Measurements from ENCODE around the gene CEP68.

CEP68 gene

DNA sequence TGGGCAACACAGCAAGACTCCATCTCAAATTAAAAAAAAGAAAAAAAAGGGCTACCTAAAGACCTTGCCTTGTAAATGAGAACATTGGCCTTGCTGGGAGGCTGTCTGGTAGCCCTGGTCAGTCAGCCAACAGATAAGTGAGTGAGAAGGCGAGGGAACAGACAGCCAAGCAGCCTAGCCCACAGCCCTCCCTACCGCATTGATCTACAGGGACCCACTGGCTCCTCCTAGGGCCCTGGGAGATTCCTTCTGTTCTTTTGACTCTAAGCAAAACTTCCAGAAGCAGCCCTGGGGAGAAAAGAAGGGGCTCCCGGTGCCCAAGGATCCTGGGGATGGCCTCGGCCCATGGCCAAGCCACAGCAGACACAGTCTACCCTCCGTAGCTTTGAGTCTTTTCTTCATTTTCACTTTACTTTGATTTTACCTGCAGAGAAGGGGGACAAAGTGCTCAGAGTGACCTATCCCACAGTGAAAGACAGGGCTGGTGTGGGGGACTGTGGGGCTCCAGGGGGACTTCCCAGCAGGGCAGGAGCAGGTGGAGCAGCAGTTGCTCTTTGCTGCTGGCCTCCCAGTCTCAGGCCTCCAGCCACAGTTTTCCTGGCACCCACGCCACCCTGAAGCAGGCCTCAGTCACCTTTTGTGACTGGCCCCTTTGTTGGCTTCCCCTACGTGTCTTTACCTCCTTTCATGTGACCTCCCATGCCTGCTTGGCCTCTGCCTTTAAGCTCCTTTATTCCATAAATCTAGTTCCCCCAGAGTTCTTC is 5.1 kb downstream of the CEP68 start:
- DNase-seq: no peak

DNA sequence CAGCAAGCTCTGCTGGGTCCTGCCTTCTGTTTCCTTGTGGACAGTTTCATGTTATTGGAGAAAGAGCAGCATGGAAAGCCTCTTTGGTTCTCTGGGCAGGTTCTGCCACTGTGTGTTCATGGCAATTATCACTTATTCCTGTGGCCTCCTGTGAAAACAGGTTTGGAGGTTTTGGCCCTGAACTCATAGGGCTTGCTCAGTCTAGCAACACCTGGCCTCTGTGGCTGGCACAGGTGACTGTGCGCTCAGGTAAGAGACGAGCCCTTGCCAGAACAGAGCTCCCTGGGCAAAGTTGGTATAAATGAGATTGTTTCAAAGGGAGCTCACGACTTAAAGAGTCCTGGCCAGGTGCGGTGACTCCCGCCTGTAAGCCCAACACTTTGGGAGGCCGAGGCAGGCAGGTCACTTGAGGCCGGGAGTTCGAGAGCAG is 5.7 kb downstream of the CEP68 start:
- DNase-seq: no peak

DNA sequence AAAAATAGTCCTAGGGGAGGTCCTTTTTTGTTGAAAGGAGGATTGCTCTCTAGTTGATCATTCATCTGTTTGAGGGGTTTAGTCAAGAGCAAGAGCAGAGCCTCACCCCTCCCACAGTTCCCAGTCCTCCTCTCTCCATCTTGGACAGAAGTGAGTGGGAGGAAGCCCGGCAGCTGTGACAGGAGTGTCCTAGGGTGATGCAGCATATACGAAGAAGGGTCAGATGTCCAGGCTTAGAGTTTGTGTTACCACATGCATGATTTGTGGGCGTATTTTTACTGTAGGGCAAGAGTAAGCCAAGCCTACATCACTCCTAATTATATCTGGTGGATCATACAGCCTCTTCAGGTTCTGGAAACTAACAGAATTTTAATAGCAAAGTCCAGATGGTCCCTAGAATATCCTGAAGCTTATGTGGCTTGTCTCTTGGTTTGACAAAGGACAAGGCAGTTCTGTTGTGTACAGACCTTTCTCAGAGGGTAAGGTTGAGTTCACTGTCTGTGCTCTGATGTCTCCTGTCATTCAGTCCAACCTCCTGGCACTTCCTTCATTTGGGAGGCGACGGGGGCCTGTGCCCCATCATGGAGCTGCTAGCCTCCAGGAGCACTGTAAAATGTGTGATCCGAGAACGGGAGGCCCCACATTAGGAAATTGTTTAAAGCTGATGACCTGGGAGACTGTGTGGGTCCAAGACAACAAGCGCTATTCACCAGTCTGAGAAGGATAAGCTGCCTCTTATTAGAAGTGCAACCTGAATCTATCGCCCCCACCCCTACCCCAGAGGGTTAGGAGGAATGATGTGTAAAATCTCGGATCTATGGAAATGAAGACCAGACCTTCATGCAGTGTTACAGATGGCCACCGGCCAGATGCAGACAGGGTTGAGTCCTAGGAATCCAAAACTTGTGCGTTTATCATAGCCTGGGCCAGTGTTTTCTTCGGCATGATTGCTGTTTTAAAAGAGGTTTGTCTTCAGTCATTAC is 6.9 kb downstream of the CEP68 start:
- DNase-seq: no peak

DNA sequence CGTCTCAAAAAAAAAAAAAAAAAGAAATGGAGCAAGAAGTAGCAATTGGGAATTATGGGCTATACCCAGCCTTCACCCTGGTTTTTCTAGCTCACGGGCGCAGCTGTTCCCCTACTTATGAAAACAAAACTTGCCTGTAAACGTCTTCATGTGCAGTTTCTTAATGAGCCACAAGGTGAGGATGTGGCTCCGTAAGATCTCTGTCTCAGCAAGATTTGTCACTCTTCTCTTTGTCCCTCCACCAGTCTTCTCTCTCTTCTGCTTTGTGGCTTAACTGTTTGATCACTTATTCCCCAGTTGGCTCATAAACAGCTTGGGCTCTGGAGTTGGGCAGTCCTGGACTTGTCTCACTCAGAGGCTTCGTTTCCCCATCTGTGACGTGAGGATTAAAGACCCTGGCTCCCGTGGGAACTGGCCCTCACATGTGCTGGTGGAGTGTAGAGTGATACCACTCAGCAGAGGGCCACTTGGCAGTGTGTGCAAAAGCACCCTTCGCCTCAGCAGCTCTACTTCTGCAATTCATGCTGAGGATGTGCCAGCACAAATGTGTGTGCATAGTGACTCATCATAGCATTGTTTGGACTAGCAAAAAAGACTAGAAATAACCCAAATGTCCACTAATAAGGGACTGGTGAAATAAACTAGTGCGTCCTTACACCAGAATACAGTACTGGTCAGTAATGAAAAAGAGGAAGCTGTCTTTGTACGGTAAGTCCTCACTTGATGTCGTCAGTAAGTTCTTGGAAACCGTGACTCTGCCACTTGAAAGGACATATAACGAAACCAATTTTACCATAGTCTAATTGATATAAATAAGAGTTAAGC is 8.7 kb downstream of the CEP68 start:
- DNase-seq: peak; percentile 46

GRCh38 chr2:65067806-65068553 is 11.8 kb downstream of the CEP68 start:
- DNase-seq: no peak

GRCh38 chr2:65069439-65069824 is 13.2 kb downstream of the CEP68 start:
- no peak for DNase-seq

GRCh38 chr2:65070172-65070830 is 14.1 kb downstream of the CEP68 start:
- no peak for DNase-seq

GRCh38 chr2:65070856-65071255 is 14.6 kb downstream of the CEP68 start:
- no peak for DNase-seq

DNA sequence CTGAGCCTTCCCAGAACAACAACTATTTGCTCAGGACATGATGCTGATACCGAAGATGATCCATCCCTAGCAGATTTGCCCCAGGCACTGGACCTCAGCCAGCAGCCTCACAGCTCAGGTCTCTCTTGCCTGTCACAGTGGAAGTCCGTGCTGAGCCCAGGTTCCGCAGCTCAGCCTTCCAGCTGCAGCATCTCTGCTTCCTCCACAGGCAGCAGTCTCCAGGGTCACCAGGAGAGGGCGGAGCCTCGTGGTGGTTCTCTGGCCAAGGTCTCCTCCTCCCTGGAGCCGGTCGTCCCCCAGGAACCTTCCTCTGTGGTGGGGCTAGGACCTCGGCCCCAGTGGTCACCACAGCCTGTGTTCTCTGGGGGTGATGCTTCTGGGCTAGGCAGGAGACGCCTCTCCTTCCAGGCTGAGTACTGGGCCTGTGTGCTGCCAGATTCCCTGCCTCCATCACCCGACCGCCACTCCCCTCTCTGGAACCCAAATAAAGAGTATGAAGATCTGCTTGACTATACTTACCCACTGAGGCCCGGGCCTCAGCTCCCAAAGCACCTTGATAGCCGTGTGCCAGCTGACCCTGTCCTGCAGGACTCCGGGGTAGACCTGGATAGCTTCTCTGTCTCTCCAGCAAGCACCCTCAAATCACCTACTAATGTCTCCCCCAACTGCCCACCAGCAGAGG is 15.4 kb downstream of the CEP68 start:
- no peak for DNase-seq

DNA sequence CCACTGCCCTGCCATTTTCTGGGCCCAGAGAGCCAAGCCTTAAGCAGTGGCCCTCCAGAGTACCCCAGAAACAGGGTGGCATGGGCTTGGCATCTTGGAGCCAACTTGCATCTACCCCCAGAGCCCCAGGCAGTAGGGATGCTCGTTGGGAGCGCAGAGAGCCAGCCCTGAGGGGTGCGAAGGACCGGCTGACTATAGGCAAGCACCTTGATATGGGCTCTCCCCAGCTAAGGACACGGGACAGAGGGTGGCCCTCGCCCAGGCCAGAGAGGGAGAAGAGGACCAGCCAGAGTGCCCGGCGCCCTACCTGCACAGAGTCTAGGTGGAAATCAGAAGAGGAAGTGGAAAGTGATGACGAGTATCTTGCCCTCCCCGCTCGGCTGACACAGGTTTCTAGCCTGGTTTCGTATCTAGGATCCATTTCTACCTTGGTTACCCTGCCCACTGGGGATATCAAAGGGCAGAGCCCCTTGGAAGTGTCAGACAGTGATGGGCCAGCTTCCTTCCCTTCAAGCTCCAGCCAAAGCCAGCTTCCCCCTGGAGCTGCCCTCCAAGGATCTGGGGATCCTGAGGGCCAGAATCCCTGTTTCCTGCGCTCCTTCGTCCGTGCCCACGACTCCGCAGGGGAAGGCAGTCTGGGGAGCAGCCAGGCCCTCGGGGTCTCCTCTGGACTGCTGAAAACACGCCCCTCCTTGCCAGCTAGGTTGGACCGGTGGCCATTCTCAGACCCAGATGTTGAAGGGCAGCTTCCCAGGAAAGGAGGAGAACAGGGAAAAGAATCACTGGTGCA is 16.2 kb downstream of the CEP68 start:
- no peak for DNase-seq

GRCh38 chr2:65073879-65074565 is 17.8 kb downstream of the CEP68 start:
- DNase-seq: no peak

DNA sequence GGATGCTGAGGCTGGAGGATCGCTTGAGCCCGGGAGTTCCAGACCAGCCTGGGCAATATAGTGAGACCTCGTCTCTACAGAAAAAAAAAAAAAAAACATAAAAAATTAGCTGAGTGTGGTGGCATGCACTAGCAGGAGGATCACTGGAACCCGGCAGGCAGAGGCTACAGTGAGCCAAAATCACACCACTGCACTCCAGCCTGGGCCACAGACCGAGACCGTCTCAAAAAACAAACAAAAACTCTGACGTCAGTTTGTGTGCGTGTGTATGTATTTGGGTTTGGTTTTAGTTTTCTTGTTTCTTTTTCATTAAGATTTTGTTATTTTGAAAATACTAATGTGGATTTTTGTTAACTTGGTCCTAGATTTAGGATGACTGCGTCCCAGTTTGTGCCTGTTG is 19.0 kb downstream of the CEP68 start:
- DNase-seq: no peak

DNA sequence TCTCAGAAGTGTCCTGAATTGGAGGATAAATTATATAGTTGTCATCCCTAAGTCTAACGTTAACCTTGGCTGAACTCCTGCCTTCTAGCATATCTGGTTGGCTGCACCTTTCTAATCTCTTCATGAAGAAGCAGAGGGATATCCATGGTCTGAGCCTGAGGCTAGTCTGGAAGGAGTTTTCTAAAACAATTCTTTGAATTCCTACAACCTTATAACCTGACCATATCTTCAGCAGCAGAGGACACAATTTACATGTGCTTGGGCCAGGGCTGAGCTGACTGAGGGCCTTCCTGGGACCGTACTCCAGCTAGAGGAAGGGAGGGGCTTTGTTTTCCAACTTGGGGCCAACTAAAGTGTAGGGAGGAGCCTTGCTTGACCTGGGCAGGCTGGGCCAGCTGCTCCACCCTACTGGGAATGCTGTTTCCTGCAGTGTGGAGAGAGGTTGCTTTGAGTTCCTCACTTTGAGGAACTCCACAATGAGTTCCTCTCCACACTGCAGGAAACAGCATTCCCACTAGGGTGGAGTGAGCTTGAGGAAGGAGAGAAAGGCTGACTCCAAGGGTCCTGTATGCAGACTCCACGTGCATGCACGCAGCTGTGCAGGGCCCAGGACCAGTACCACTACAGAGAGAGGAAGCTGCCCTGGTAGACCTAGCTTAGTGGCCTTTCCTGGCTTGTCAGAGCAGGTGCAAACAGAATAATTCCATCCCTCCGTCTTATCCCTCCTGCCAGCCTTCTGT is 19.6 kb downstream of the CEP68 start:
- no peak for DNase-seq

DNA sequence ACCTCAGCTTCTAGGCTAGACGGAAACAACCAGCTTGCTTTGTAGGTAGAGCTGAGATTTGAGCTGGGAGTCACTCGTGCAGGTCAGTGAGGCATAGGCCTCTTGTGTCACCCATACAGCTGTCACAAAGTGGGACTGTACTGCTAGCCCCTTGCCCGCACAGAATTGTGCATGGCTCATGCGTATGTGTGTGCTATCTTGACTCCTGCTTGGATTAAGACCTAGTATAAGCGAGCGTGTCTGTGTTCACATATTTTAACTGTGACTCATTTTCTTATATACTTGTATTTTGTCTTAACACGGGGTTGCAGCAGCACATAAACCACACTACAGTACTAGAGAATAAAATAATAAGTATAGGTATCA is 20.1 kb downstream of the CEP68 start:
- DNase-seq: no peak

DNA sequence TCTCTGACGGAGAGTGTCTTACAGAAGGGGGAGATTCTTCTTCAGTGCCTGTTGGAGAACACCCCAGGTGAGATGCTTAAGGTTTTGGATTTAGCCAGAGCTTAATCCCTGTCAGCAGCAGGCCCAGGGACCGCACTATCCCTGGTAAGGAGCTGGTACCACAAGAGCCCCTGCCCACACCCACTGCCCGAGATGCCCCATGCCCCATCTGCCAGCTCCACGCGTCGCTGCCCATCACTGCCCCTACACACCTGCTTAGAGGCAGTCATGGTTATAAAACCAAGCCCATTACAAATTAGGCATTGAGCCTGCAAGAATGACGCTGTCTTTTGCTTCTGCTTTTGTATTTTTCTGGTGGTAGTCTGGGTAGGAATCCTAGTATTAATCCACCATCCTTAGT is 21.7 kb downstream of the CEP68 start:
- DNase-seq: no peak

GRCh38 chr2:65079017-65079416 is 22.8 kb downstream of the CEP68 start:
- DNase-seq: no peak

GRCh38 chr2:65081232-65081685 is 25.0 kb downstream of the CEP68 start:
- DNase-seq: no peak

GRCh38 chr2:65085148-65085547 is 28.9 kb downstream of the CEP68 start:
- no peak for DNase-seq

- DNase-seq: no peak
These were observed 36.6 kb downstream of the CEP68 start for GRCh38 chr2:65092791-65093190.

All from stimulated activated CD4-positive, alpha-beta T cell treated with anti-CD3 and anti-CD28 coated beads, Interleukin-15, amount 100 ng/mL, for 24 hours (primary cell).